ENCODE measurements around the gene ENOX1. TPM values are rescaled to one million over a fixed set of nuclear protein-coding genes. Genes with fewer than 3 reads are reported as not detected.

The ENOX1 gene
- total RNA-seq, 1 experiment from 2014 or later = 0.26 TPM

DNA sequence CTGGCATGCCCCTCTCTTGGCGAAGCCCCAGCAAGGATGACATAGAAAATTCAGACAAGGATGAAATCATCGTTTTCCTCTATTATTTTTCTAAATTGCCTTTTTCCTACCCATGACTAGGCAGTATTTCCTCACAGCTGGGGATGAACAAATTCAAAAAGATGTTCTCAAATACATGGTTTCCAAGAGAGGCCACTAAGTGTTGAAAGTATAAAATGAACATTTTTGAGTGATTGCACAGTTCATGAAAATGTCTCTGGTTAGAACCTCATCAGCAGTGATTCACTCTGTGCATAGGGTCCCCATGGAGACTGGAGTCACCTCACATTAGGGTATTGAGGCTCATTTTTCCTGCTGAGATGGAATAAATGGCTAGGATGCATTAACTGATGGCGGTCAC is 389.7 kb downstream of the ENOX1 start:
- CTCF ChIA-PET = no interaction called here
- DNase-seq (ENCODE audit: low spot score) (no peak), ATAC-seq (no peak)
- Mint-ChIP-seq H3K27me3 (ENCODE audit: low read depth) (peaks cover 3% of the 10 kb centered on the region; the same call in 1 of the 2 replicates), H3K27ac (no peak overlapping the region), H3K4me3 (no peak overlapping the region), H3K4me1 (peaks cover 8% of the 10 kb centered on the region), H3K9me3 (0 out of 2 replicates have a peak, but pooled peaks cover 3% of the 10 kb centered on the region), H3K36me3 (no peaks in the 10 kb centered on the region)
- POLR2A ChIA-PET = no interaction called here
- TF ChIP-seq JAZF1 (CRISPR knock-in tag; IDR thresholded peaks at IDR 0.05) = no peak
- TF ChIP-seq, protein P1, sequence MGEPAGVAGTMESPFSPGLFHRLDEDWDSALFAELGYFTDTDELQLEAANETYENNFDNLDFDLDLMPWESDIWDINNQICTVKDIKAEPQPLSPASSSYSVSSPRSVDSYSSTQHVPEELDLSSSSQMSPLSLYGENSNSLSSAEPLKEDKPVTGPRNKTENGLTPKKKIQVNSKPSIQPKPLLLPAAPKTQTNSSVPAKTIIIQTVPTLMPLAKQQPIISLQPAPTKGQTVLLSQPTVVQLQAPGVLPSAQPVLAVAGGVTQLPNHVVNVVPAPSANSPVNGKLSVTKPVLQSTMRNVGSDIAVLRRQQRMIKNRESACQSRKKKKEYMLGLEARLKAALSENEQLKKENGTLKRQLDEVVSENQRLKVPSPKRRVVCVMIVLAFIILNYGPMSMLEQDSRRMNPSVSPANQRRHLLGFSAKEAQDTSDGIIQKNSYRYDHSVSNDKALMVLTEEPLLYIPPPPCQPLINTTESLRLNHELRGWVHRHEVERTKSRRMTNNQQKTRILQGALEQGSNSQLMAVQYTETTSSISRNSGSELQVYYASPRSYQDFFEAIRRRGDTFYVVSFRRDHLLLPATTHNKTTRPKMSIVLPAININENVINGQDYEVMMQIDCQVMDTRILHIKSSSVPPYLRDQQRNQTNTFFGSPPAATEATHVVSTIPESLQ (CRISPR knock-in tag; IDR thresholded peaks at IDR 0.05) = no peak
- TF ChIP-seq JUN (CRISPR knock-in tag; IDR thresholded peaks at IDR 0.05) = no peak
- no peak for TF ChIP-seq ZNF121 (CRISPR knock-in tag; IDR thresholded peaks at IDR 0.05)
- no peak for TF ChIP-seq SMAD3 (CRISPR knock-in tag; IDR thresholded peaks at IDR 0.05; ENCODE audit: borderline replicate concordance)
- TF ChIP-seq E2F1 (CRISPR knock-in tag; IDR thresholded peaks at IDR 0.05) = no peak
- no peak for TF ChIP-seq ZNF138 (CRISPR knock-in tag; conservative IDR thresholded peaks at IDR 0.05)

- TF ChIP-seq, protein P2, sequence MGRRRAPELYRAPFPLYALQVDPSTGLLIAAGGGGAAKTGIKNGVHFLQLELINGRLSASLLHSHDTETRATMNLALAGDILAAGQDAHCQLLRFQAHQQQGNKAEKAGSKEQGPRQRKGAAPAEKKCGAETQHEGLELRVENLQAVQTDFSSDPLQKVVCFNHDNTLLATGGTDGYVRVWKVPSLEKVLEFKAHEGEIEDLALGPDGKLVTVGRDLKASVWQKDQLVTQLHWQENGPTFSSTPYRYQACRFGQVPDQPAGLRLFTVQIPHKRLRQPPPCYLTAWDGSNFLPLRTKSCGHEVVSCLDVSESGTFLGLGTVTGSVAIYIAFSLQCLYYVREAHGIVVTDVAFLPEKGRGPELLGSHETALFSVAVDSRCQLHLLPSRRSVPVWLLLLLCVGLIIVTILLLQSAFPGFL (CRISPR knock-in tag; IDR thresholded peaks at IDR 0.05; ENCODE audit: borderline replicate concordance) = no peak
- TF ChIP-seq GRHL2 (CRISPR knock-in tag; IDR thresholded peaks at IDR 0.05; ENCODE audit: insufficient replicate concordance, severe bottlenecking) = no peak
- TF ChIP-seq, protein P3, sequence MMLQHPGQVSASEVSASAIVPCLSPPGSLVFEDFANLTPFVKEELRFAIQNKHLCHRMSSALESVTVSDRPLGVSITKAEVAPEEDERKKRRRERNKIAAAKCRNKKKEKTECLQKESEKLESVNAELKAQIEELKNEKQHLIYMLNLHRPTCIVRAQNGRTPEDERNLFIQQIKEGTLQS (CRISPR knock-in tag; conservative IDR thresholded peaks at IDR 0.05) = no peak
- Mint-ChIP-seq H3K36me3 (no peaks in the 10 kb centered on the region), H3K9me3 (0 out of 2 replicates have a peak, but pooled peaks cover 3% of the 10 kb centered on the region), H3K4me1 (peaks cover 11% of the 10 kb centered on the region), H3K27me3 (ENCODE audit: low read depth) (no peaks in the 10 kb centered on the region), H3K27ac (no peak overlapping the region), H3K4me3 (no peak overlapping the region)
- CTCF ChIA-PET = no interaction called here
- POLR2A ChIA-PET = no interaction called here
- no peak for DNase-seq (ENCODE audit: low spot score)
- no peak for ATAC-seq
These were observed 395.7 kb downstream of the ENOX1 start for GRCh38 chr13:43391036-43391435.

GRCh38 chr13:43390619-43391018 is 396.2 kb downstream of the ENOX1 start:
- CTCF ChIA-PET = no interaction called here
- H3K27ac Mint-ChIP-seq = no peak overlapping the region
- ATAC-seq = no peak
- DNase-seq (ENCODE audit: low spot score) = no peak
- TF ChIP-seq, protein P1 (CRISPR knock-in tag; IDR thresholded peaks at IDR 0.05) = no peak
- TF ChIP-seq, protein P4, sequence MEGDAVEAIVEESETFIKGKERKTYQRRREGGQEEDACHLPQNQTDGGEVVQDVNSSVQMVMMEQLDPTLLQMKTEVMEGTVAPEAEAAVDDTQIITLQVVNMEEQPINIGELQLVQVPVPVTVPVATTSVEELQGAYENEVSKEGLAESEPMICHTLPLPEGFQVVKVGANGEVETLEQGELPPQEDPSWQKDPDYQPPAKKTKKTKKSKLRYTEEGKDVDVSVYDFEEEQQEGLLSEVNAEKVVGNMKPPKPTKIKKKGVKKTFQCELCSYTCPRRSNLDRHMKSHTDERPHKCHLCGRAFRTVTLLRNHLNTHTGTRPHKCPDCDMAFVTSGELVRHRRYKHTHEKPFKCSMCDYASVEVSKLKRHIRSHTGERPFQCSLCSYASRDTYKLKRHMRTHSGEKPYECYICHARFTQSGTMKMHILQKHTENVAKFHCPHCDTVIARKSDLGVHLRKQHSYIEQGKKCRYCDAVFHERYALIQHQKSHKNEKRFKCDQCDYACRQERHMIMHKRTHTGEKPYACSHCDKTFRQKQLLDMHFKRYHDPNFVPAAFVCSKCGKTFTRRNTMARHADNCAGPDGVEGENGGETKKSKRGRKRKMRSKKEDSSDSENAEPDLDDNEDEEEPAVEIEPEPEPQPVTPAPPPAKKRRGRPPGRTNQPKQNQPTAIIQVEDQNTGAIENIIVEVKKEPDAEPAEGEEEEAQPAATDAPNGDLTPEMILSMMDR (IDR thresholded peaks at IDR 0.05) = no peak
- no peak for TF ChIP-seq ERG (CRISPR knock-in tag; IDR thresholded peaks at IDR 0.05)
- TF ChIP-seq, protein P3 (CRISPR knock-in tag; conservative IDR thresholded peaks at IDR 0.05) = no peak
- no peak for TF ChIP-seq ATF1 (CRISPR knock-in tag; IDR thresholded peaks at IDR 0.05)
- TF ChIP-seq ZNF317 (CRISPR knock-in tag; IDR thresholded peaks at IDR 0.05; ENCODE audit: borderline replicate concordance, low read depth) = no peak
- H3K9me3 Mint-ChIP-seq = 0 out of 2 replicates have a peak, but pooled peaks cover 3% of the 10 kb centered on the region
- no peaks in the 10 kb centered on the region for H3K36me3 Mint-ChIP-seq
- H3K4me3 Mint-ChIP-seq = no peak overlapping the region
- POLR2A ChIA-PET = no interaction called here
- no peaks in the 10 kb centered on the region for H3K27me3 Mint-ChIP-seq (ENCODE audit: low read depth)
- H3K4me1 Mint-ChIP-seq = peaks cover 7% of the 10 kb centered on the region
